Measurements from ENCODE around the gene RNF166.

Gene RNF166

GRCh38 chr16:88688013-88688778 lies 18.0 kb downstream of the RNF166 start:
- Histone ChIP-seq H3K4me1 (ENCODE audit: control insufficient read depth, insufficient read depth, low read length) (peaks cover 15% of the 10 kb centered on the region), H3K4me3 (ENCODE audit: low read length in 2 of 2) (no peak overlapping the region), H3K36me3 (ENCODE audit: control insufficient read depth in 2 of 2, insufficient read depth in 2 of 2, low read length in 2 of 2) (no peaks in the 10 kb centered on the region), H3K9me3 (ENCODE audit: control insufficient read depth in 2 of 2, low read length in 2 of 2) (no peaks in the 10 kb centered on the region), H3K27me3 (ENCODE audit: control insufficient read depth in 1 of 2, insufficient read depth in 2 of 2, low read length in 2 of 2) (peaks cover 54 to 62% of the 10 kb centered on the region in 2 donors), H3K9ac (ENCODE audit: low read length in 2 of 2) (no peak overlapping the region), H3K27ac (ENCODE audit: low read length) (no peak overlapping the region)

- no peaks in the 10 kb centered on the region for H3K36me3 ChIP-seq (ENCODE audit: control insufficient read depth in 2 of 2, insufficient read depth in 2 of 2, low read length in 2 of 2)
- peaks cover 54 to 62% of the 10 kb centered on the region in 2 donors for H3K27me3 ChIP-seq (ENCODE audit: control insufficient read depth in 1 of 2, insufficient read depth in 2 of 2, low read length in 2 of 2)
- no peaks in the 10 kb centered on the region for H3K9me3 ChIP-seq (ENCODE audit: control insufficient read depth in 2 of 2, low read length in 2 of 2)
- no peak overlapping the region for H3K9ac ChIP-seq (ENCODE audit: low read length in 2 of 2)
- no peak overlapping the region for H3K4me3 ChIP-seq (ENCODE audit: low read length in 2 of 2)
- H3K27ac ChIP-seq (ENCODE audit: low read length), result no peak overlapping the region
- peaks cover 15% of the 10 kb centered on the region for H3K4me1 ChIP-seq (ENCODE audit: control insufficient read depth, insufficient read depth, low read length)
These were observed 18.6 kb downstream of the RNF166 start for GRCh38 chr16:88687676-88688012.

- Histone ChIP-seq H3K4me3 (ENCODE audit: low read length in 2 of 2) (no peak overlapping the region), H3K27me3 (ENCODE audit: control insufficient read depth in 1 of 2, insufficient read depth in 2 of 2, low read length in 2 of 2) (peaks cover 54 to 65% of the 10 kb centered on the region in 2 donors), H3K9ac (ENCODE audit: low read length in 2 of 2) (no peak overlapping the region), H3K9me3 (ENCODE audit: control insufficient read depth in 2 of 2, low read length in 2 of 2) (no peaks in the 10 kb centered on the region), H3K36me3 (ENCODE audit: control insufficient read depth in 2 of 2, insufficient read depth in 2 of 2, low read length in 2 of 2) (no peaks in the 10 kb centered on the region), H3K4me1 (ENCODE audit: control insufficient read depth, insufficient read depth, low read length) (peaks cover 15% of the 10 kb centered on the region), H3K27ac (ENCODE audit: low read length) (no peak overlapping the region)
These were observed 19.0 kb downstream of the RNF166 start for GRCh38 chr16:88687254-88687576.

GRCh38 chr16:88686439-88687253 lies 19.6 kb downstream of the RNF166 start, which contains the start of gene SNAI3:
Gene SNAI3, minus strand, starts transcription at chr16:88686507. Its CDS starts 101 bp downstream, at chr16:88686406.
- Histone ChIP-seq H3K36me3 (ENCODE audit: control insufficient read depth in 2 of 2, insufficient read depth in 2 of 2, low read length in 2 of 2) (no peaks in the 10 kb centered on the region), H3K9me3 (ENCODE audit: control insufficient read depth in 2 of 2, low read length in 2 of 2) (no peaks in the 10 kb centered on the region), H3K4me1 (ENCODE audit: control insufficient read depth, insufficient read depth, low read length) (peaks cover 15% of the 10 kb centered on the region), H3K9ac (ENCODE audit: low read length in 2 of 2) (peak within 1 kb of the TSS in 1 of 2 donors; percentile 22), H3K27me3 (ENCODE audit: control insufficient read depth in 1 of 2, insufficient read depth in 2 of 2, low read length in 2 of 2) (peaks cover 58 to 70% of the 10 kb centered on the region in 2 donors), H3K4me3 (ENCODE audit: low read length in 2 of 2) (peak within 1 kb of the TSS; percentile 31 to 54), H3K27ac (ENCODE audit: low read length) (no peak within 1 kb of the TSS)

GRCh38 chr16:88686062-88686438 lies 20.2 kb downstream of the RNF166 start:
- no peak overlapping the region for H3K27ac ChIP-seq (ENCODE audit: low read length)
- peak overlapping the region in 1 of 2 donors; percentile 54 for H3K4me3 ChIP-seq (ENCODE audit: low read length in 2 of 2)
- no peaks in the 10 kb centered on the region for H3K9me3 ChIP-seq (ENCODE audit: control insufficient read depth in 2 of 2, low read length in 2 of 2)
- H3K27me3 ChIP-seq (ENCODE audit: control insufficient read depth in 1 of 2, insufficient read depth in 2 of 2, low read length in 2 of 2), result peaks cover 58 to 73% of the 10 kb centered on the region in 2 donors
- H3K36me3 ChIP-seq (ENCODE audit: control insufficient read depth in 2 of 2, insufficient read depth in 2 of 2, low read length in 2 of 2), result no peaks in the 10 kb centered on the region
- peak overlapping the region in 1 of 2 donors; percentile 22 for H3K9ac ChIP-seq (ENCODE audit: low read length in 2 of 2)
- peaks cover 15% of the 10 kb centered on the region for H3K4me1 ChIP-seq (ENCODE audit: control insufficient read depth, insufficient read depth, low read length)

- peak overlapping the region in 1 of 2 donors; percentile 54 for H3K4me3 ChIP-seq (ENCODE audit: low read length in 2 of 2)
- no peak overlapping the region for H3K9ac ChIP-seq (ENCODE audit: low read length in 2 of 2)
- no peak overlapping the region for H3K27ac ChIP-seq (ENCODE audit: low read length)
These were observed 20.8 kb downstream of the RNF166 start for GRCh38 chr16:88685156-88686061.

GRCh38 chr16:88684569-88685155 lies 21.5 kb downstream of the RNF166 start:
- H3K9ac ChIP-seq (ENCODE audit: low read length in 2 of 2), result no peak overlapping the region
- no peak overlapping the region for H3K27ac ChIP-seq (ENCODE audit: low read length)
- no peak overlapping the region for H3K4me3 ChIP-seq (ENCODE audit: low read length in 2 of 2)
- H3K9me3 ChIP-seq (ENCODE audit: control insufficient read depth in 2 of 2, low read length in 2 of 2), result no peaks in the 10 kb centered on the region
- H3K4me1 ChIP-seq (ENCODE audit: control insufficient read depth, insufficient read depth, low read length), result peaks cover 15% of the 10 kb centered on the region
- peaks cover 48 to 74% of the 10 kb centered on the region in 2 donors for H3K27me3 ChIP-seq (ENCODE audit: control insufficient read depth in 1 of 2, insufficient read depth in 2 of 2, low read length in 2 of 2)
- H3K36me3 ChIP-seq (ENCODE audit: control insufficient read depth in 2 of 2, insufficient read depth in 2 of 2, low read length in 2 of 2), result no peaks in the 10 kb centered on the region

More at GRCh38 chr16:88685156-88686061, 20.8 kb downstream of the RNF166 start:
- Histone ChIP-seq H3K27me3 (ENCODE audit: control insufficient read depth in 1 of 2, insufficient read depth in 2 of 2, low read length in 2 of 2) (peaks cover 52 to 78% of the 10 kb centered on the region in 2 donors), H3K36me3 (ENCODE audit: control insufficient read depth in 2 of 2, insufficient read depth in 2 of 2, low read length in 2 of 2) (no peaks in the 10 kb centered on the region), H3K9me3 (ENCODE audit: control insufficient read depth in 2 of 2, low read length in 2 of 2) (no peaks in the 10 kb centered on the region), H3K4me1 (ENCODE audit: control insufficient read depth, insufficient read depth, low read length) (peaks cover 15% of the 10 kb centered on the region)

- H3K36me3 ChIP-seq (ENCODE audit: control insufficient read depth in 2 of 2, insufficient read depth in 2 of 2, low read length in 2 of 2), result no peaks in the 10 kb centered on the region
- no peaks in the 10 kb centered on the region for H3K9me3 ChIP-seq (ENCODE audit: control insufficient read depth in 2 of 2, low read length in 2 of 2)
- H3K4me3 ChIP-seq (ENCODE audit: low read length in 2 of 2), result no peak overlapping the region
- H3K27ac ChIP-seq (ENCODE audit: low read length), result no peak overlapping the region
- H3K4me1 ChIP-seq (ENCODE audit: control insufficient read depth, insufficient read depth, low read length), result peaks cover 17% of the 10 kb centered on the region
- H3K27me3 ChIP-seq (ENCODE audit: control insufficient read depth in 1 of 2, insufficient read depth in 2 of 2, low read length in 2 of 2), result peaks cover 34 to 58% of the 10 kb centered on the region in 2 donors
- H3K9ac ChIP-seq (ENCODE audit: low read length in 2 of 2), result peak overlapping the region in 1 of 2 donors; percentile 21
These were observed 24.3 kb downstream of the RNF166 start for GRCh38 chr16:88681709-88682451.

- H3K9me3 ChIP-seq (ENCODE audit: control insufficient read depth in 2 of 2, low read length in 2 of 2), result no peaks in the 10 kb centered on the region
- no peak overlapping the region for H3K27ac ChIP-seq (ENCODE audit: low read length)
- H3K36me3 ChIP-seq (ENCODE audit: control insufficient read depth in 2 of 2, insufficient read depth in 2 of 2, low read length in 2 of 2), result no peaks in the 10 kb centered on the region
- H3K9ac ChIP-seq (ENCODE audit: low read length in 2 of 2), result no peak overlapping the region
- H3K4me1 ChIP-seq (ENCODE audit: control insufficient read depth, insufficient read depth, low read length), result peaks cover 10% of the 10 kb centered on the region
- H3K4me3 ChIP-seq (ENCODE audit: low read length in 2 of 2), result no peak overlapping the region
- H3K27me3 ChIP-seq (ENCODE audit: control insufficient read depth in 1 of 2, insufficient read depth in 2 of 2, low read length in 2 of 2), result peaks cover 31 to 51% of the 10 kb centered on the region in 2 donors
These were observed 25.0 kb downstream of the RNF166 start for GRCh38 chr16:88681084-88681680.

All from stomach smooth muscle (tissue), 2 donors.